Epithelial cell of prostate (primary cell): ENCODE data around the gene KIF19.
"Not testable (repeated sequence)": the region's sequence is repeated elsewhere in the genome, so short reads cannot be mapped to it uniquely, and the experiment has no call there.

Experiments
- DNase-seq: peaks from one replicate; pipeline ENCODE4 v3.0.0-alpha.2; 2011; ENCODE audit warnings: low read depth, low spot score
- H3K27ac ChIP-seq: fragments of 450-650 bp; 2 replicates; pipeline ENCODE4 v1.5.1; 2017; ENCODE audit warnings: mild to moderate bottlenecking

The KIF19 gene

GRCh38 chr17:74403512-74404137, 77.6 kb downstream of the KIF19 start:
- no peak overlapping the region for H3K27ac ChIP-seq
- no peak for DNase-seq

GRCh38 chr17:74404218-74404617, 78.2 kb downstream of the KIF19 start:
- no peak for DNase-seq
- no peak overlapping the region for H3K27ac ChIP-seq

- H3K27ac ChIP-seq = no peak overlapping the region
- no peak for DNase-seq
Observed at GRCh38 chr17:74404789-74405188, 78.8 kb downstream of the KIF19 start.

- H3K27ac ChIP-seq, DNase-seq: not testable (repeated sequence)
Observed at GRCh38 chr17:74405311-74405710, 79.3 kb downstream of the KIF19 start.
